ENCODE results near the gene AVPR2.

AVPR2 gene

DNA sequence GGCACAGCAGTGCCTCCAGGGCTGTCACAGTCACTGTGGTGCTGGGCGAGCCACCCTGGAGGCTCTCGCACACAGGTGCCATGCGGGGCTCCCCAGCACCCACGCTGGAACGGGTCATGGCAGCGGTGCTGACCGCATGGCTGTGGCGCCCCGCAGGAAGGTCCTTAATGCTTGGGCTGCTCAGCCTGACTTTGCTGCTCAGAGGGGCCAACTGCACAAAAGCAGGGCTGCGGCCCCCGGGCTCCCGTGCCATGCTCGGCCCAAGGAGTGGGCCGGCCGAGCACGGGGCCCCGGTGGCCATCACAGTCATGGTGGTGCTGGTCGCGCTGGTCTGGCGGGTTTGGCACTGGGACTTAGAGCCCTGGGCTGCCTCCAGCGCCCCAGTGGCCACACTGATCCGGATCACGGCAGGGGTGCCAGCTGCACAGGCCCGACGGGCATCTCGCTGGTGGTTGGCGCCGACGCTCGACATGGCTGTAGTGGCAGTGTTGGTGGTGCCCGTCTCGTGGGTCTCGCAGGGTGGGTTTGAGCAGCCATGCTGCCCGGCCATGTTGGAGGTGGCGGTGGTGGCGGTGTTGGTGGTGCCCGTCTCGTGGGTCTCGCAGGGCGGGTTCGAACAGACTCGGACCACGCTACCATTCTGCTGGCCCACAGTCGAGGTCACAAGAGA lies 50.2 kb downstream of the AVPR2 start:
- DNase-seq (ENCODE audit: insufficient read length, low spot score), result no peak
- no peak for TF ChIP-seq POLR2A (IDR thresholded peaks at IDR 0.05; ENCODE audit: low read depth, low read length)
- no peak for FAIRE-seq

DNA sequence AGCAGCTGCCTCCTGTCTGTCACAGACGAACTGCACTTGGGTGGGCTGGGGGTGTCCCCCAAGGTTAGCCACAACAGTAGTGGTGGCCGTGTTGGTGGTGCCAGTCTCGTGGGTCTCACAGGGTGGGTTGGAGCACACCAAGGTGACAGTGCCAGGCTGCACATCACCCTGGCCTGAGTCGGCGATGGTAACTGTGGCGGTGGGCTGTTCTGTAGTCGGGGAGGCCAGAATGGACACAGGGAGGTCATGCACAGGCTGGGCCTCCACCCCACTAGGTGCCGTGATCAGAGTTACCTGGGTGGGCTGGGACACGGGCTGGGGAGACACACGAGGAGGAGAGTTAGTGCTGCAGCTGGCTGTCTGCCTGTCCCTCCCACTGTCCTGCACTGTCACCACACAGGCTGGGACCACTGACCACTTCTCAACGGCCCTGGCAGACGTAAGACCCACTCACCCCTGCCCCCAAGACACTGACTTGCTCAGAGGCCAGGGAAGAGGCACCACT lies 50.8 kb downstream of the AVPR2 start:
- no peak for DNase-seq (ENCODE audit: insufficient read length, low spot score)
- no peak for FAIRE-seq
- TF ChIP-seq POLR2A (IDR thresholded peaks at IDR 0.05; ENCODE audit: low read depth, low read length), result no peak

GRCh38 chrX:153956044-153956907 lies 51.8 kb downstream of the AVPR2 start:
- no peak for TF ChIP-seq POLR2A (IDR thresholded peaks at IDR 0.05; ENCODE audit: low read depth, low read length)
- FAIRE-seq (no peak), DNase-seq (ENCODE audit: insufficient read length, low spot score) (no peak)

All from H54 (cell line).